ACC112 (cell line): ENCODE data around the gene RBP2.

Experiments
- H2AFZ ChIP-seq: fragments of 200-600 bp; sonication (generic); one replicate; pipeline ENCODE4 v1.6.0; 2017; ENCODE audit warnings: antibody characterized with exemption, low read length; ENCODE audit not compliant: unreplicated experiment
- H3K27ac ChIP-seq: fragments of 200-600 bp; sonication (generic); 2 replicates; pipeline ENCODE4 v1.5.1; 2014; ENCODE audit warnings: low read depth, mild to moderate bottlenecking, antibody characterized with exemption, low read length, moderate library complexity
- H3K27me3 ChIP-seq: fragments of 200-600 bp; sonication (generic); 2 replicates; pipeline ENCODE4 v1.6.1; 2014; ENCODE audit warnings: mild to moderate bottlenecking, antibody characterized with exemption, low read length, moderate library complexity, mixed read lengths; ENCODE audit not compliant: insufficient read depth
- H3K36me3 ChIP-seq: fragments of 200-600 bp; sonication (generic); 2 replicates; pipeline ENCODE4 v1.6.1; 2016; ENCODE audit warnings: mild to moderate bottlenecking, antibody characterized with exemption, low read length, moderate library complexity, mixed read lengths; ENCODE audit not compliant: insufficient read depth
- H3K4me1 ChIP-seq: fragments of 200-600 bp; sonication (generic); one replicate; pipeline ENCODE4 v1.6.1; 2016; ENCODE audit warnings: low read length, mixed read lengths; ENCODE audit not compliant: insufficient read depth, unreplicated experiment, control insufficient read depth
- H3K4me3 ChIP-seq: fragments of 200-600 bp; sonication (generic); 2 replicates; pipeline ENCODE4 v1.5.1; 2014; ENCODE audit warnings: mild to moderate bottlenecking, low read depth, low read length
- H3K79me2 ChIP-seq: fragments of 200-600 bp; sonication (generic); one replicate; pipeline ENCODE4 v1.6.0; 2016; ENCODE audit warnings: low read length; ENCODE audit not compliant: control insufficient read depth, unreplicated experiment, insufficient read depth

Gene RBP2

GRCh38 chr3:139444446-139444845 is 31.9 kb downstream of the RBP2 start:
- Histone ChIP-seq H3K79me2 (no peaks in the 10 kb centered on the region), H3K27me3 (no peaks in the 10 kb centered on the region), H3K4me3 (no peak overlapping the region), H3K36me3 (no peaks in the 10 kb centered on the region), H3K4me1 (no peaks in the 10 kb centered on the region), H2AFZ (no peak overlapping the region), H3K27ac (no peak overlapping the region)

- Histone ChIP-seq H3K4me3 (no peak overlapping the region), H3K36me3 (no peaks in the 10 kb centered on the region), H3K27ac (no peak overlapping the region), H3K4me1 (no peaks in the 10 kb centered on the region), H2AFZ (no peak overlapping the region), H3K79me2 (no peaks in the 10 kb centered on the region), H3K27me3 (no peaks in the 10 kb centered on the region)
Observed at GRCh38 chr3:139443186-139443585, 33.1 kb downstream of the RBP2 start.

DNA sequence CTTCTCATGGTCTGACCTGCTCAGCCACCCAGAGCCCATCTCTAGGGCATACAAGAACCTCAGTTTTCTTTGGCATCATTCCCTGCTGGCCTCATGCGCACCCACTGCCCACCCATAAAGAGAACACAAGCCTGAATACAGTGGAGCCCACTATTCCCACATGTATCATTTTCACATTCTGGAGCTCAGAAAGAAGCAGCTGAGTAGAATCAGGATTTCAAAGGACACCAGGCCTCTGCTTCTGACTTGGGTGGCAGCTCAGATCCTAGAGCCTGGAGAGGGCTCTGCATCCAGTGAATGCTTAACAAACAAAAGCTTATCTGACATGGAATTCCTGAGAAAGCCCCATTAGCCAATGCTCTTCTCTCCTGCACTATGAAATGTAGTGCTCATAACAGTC is 34.7 kb downstream of the RBP2 start:
- H3K4me3 ChIP-seq: no peak overlapping the region
- H3K4me1 ChIP-seq: no peaks in the 10 kb centered on the region
- H3K36me3 ChIP-seq: no peaks in the 10 kb centered on the region
- no peaks in the 10 kb centered on the region for H3K27me3 ChIP-seq
- no peak overlapping the region for H3K27ac ChIP-seq
- no peaks in the 10 kb centered on the region for H3K79me2 ChIP-seq
- no peak overlapping the region for H2AFZ ChIP-seq

DNA sequence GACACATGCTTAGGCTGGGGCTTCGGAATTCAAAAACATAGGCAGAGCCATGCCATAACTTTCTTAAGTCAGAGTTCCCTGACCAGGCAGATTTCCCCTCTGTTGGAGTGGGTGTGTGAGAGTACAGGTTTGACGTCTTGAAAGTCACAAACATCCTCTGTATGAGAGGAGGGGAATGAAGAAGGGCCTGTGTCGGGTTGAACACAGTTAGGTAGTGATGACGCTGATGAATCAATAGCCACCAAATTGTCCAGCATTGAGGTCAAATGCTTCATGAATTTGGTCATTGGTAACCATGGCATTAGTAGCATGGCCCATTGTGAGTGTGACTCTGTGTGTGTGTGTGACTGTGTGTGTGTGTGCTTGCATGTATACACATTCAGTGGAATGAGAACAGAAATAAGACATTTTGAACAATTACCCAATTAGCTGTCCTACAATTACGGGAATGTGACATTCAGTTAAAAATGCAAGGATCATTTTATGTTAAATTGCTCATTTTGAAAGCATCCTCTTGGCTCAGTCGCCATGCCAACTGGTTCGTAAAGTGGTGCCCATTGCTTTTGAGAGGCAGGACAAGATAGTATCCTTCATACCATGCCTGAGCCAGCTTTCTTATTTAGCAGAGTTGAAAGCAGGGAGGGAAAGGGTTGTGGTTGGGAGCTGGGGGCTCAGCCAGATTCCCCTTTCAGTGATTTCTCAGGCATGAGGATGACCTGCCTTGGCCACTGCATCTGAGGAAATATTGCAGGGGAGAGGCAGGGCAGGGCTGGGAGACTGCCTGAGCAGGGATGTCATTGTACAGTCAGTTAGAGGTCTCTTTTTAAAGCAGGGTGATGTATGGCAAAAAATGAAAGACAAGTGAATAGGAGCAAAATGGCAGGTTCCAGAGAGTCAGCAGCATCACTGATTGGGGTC is 35.4 kb downstream of the RBP2 start:
- no peak overlapping the region for H3K4me3 ChIP-seq
- H3K36me3 ChIP-seq: no peaks in the 10 kb centered on the region
- no peaks in the 10 kb centered on the region for H3K27me3 ChIP-seq
- no peaks in the 10 kb centered on the region for H3K79me2 ChIP-seq
- no peak overlapping the region for H2AFZ ChIP-seq
- no peak overlapping the region for H3K27ac ChIP-seq
- no peaks in the 10 kb centered on the region for H3K4me1 ChIP-seq

DNA sequence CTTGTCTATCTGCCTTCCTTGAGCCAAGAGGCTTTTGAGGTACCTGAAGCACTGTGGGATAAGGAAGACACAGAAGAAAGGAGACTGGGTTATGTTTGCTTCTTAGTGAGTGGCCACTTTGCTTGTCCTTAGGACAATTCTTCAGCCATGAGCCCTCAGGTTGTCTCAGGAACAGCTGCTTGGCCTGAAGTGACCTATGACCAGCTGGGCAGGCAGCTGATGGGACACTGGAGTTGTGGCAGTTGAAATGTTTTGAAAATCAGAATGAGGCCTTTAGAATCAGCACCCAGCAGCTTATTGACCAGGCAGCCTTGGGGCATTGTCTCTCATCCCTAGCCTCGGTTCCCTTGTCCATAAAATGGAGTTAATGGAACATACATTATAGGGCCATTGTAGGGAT is 37.0 kb downstream of the RBP2 start:
- no peaks in the 10 kb centered on the region for H3K27me3 ChIP-seq
- H3K27ac ChIP-seq: no peak overlapping the region
- no peak overlapping the region for H2AFZ ChIP-seq
- no peaks in the 10 kb centered on the region for H3K4me1 ChIP-seq
- no peak overlapping the region for H3K4me3 ChIP-seq
- H3K36me3 ChIP-seq: no peaks in the 10 kb centered on the region
- H3K79me2 ChIP-seq: no peaks in the 10 kb centered on the region

GRCh38 chr3:139434764-139435307 is 41.5 kb downstream of the RBP2 start:
- no peak overlapping the region for H3K27ac ChIP-seq
- no peak overlapping the region for H3K4me3 ChIP-seq
- H3K79me2 ChIP-seq: no peaks in the 10 kb centered on the region
- no peaks in the 10 kb centered on the region for H3K36me3 ChIP-seq
- H3K27me3 ChIP-seq: no peaks in the 10 kb centered on the region
- no peaks in the 10 kb centered on the region for H3K4me1 ChIP-seq
- no peak overlapping the region for H2AFZ ChIP-seq

DNA sequence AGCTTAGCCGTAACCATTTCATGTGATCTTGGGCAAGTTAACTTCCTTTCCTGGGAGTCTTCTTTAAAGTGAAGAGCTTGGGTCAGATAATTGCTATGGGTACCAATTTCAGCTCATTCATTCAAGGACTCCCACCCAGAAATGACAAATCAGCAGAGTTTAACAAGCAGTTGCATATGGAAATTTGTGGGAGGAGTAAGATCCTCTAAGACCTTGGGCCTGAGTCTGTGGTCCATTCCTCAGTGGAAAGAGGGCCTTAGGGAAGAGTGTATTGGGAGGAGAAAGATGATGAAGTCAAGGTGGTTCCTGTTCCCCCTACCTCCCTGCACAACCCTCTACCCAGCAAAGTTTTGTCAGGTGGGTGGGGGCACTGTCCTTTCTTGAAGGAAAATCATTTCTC is 42.1 kb downstream of the RBP2 start:
- H3K4me1 ChIP-seq: no peaks in the 10 kb centered on the region
- H3K27me3 ChIP-seq: no peaks in the 10 kb centered on the region
- H3K79me2 ChIP-seq: no peaks in the 10 kb centered on the region
- H3K27ac ChIP-seq: no peak overlapping the region
- H3K36me3 ChIP-seq: no peaks in the 10 kb centered on the region
- H2AFZ ChIP-seq: no peak overlapping the region
- H3K4me3 ChIP-seq: no peak overlapping the region

GRCh38 chr3:139433089-139433488 is 43.2 kb downstream of the RBP2 start:
- Histone ChIP-seq H3K27ac (no peak overlapping the region), H3K27me3 (no peaks in the 10 kb centered on the region), H3K4me1 (no peaks in the 10 kb centered on the region), H2AFZ (no peak overlapping the region), H3K79me2 (no peaks in the 10 kb centered on the region), H3K4me3 (no peak overlapping the region), H3K36me3 (no peaks in the 10 kb centered on the region)

GRCh38 chr3:139430493-139430892 is 45.8 kb downstream of the RBP2 start:
- no peak overlapping the region for H2AFZ ChIP-seq
- H3K27me3 ChIP-seq: no peaks in the 10 kb centered on the region
- H3K27ac ChIP-seq: no peak overlapping the region
- H3K36me3 ChIP-seq: no peaks in the 10 kb centered on the region
- no peaks in the 10 kb centered on the region for H3K79me2 ChIP-seq
- H3K4me1 ChIP-seq: no peaks in the 10 kb centered on the region
- H3K4me3 ChIP-seq: no peak overlapping the region

DNA sequence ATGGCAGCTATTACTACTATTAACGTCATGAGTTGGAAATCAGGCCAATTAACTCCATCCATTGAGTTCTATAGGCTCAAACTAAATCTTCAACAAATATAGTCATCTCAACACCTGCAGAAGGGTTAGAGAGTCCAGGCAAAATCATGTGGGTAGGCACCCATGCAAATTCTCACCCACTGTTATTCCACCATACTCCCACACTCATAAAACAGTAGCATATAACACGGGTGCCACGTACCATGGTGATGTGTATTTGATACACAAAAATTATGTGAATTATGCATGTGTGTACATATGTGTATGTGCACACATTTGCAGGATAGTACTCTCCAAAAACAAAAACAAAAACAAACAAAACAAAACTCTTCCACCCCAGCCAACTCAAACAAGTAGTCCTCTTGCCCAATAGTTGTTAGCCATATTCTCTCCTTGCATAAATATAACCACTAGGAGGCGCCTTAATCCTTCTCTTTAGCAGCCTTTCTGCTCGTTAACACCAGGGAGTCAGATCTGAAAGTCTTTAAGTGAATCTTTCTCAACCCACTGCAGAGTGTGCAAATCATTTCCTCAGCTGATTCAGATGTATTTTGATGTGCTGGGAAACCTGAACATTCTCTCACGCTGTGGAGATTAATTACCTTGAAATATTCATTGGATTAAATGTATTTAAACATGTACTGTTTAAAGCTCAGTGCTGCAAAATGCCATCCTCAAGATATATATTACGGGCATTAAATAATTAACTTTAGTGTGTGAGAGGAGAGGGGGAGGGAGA is 48.8 kb downstream of the RBP2 start:
- H3K79me2 ChIP-seq: no peaks in the 10 kb centered on the region
- H2AFZ ChIP-seq: no peak overlapping the region
- H3K27me3 ChIP-seq: no peaks in the 10 kb centered on the region
- H3K4me1 ChIP-seq: no peaks in the 10 kb centered on the region
- H3K4me3 ChIP-seq: no peak overlapping the region
- no peak overlapping the region for H3K27ac ChIP-seq
- H3K36me3 ChIP-seq: no peaks in the 10 kb centered on the region
